ENCODE data around the gene PAPOLA.
A peak's percentile ranks its signal among the peaks of the same experiment; 100 is the strongest.

PAPOLA gene

DNA sequence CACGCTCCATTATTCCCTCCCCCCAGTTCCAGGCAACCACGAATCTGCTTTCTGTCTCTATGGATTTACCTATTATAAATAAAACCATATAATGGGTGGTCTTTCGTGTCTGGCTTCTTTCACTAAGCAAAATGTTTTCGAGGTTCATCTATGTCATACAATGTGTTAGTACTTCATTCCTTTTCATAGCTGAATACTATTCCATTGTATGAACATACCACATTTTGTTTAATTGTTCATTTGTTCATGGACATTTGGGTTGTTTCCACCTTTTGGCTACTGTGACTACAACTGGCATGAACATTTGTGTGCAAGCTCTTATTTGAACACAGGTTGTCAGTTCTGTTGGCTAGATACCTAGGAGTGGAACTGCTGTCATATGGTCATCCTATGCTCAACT, 12.9 kb upstream of the PAPOLA start:
- ChIA-PET CTCF (no interaction called here), POLR2A (no interaction called here)
- TF ChIP-seq ZNF146 (tag by site-specific recombination; IDR thresholded peaks at IDR 0.05) (peak; percentile 88), ZFP69B (tag by site-specific recombination; IDR thresholded peaks at IDR 0.05) (no peak)
- Histone ChIP-seq H3K27ac (ENCODE audit: extremely low read depth, low read depth, low read length) (no peak overlapping the region), H3K4me3 (ENCODE audit: low read depth, low read length) (no peak overlapping the region), H3K9me3 (ENCODE audit: control insufficient read depth, insufficient read depth, low read depth, low read length) (no peaks in the 10 kb centered on the region), H3K36me3 (ENCODE audit: control insufficient read depth in 2 of 2, insufficient read depth in 1 of 2, low read length in 2 of 2) (no peaks in the 10 kb centered on the region), H3K4me1 (ENCODE audit: control insufficient read depth, insufficient read depth, low read length) (no peaks in the 10 kb centered on the region)

DNA sequence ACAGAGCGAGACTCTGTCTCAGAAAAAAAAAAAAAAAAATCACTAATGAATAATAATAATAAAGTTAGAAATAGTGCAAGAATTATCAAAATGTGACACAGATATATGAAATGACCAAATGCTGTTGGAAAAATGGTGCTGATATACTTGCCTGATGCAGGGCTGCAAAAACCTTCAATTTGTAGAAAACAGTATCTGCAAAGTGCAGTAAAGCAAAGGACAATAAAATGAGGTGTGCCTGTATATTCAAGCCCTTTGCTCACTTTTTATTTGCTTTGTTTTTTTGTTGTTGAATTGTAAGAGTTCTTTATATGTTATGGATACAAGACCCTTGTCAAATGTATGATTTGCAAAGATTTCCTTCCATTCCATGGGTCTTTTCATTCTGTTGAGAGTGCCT, 9.0 kb upstream of the PAPOLA start:
- CTCF ChIA-PET: no interaction called here
- H3K4me3 ChIP-seq (ENCODE audit: low read depth, low read length): no peak overlapping the region
- TF ChIP-seq, protein P1, sequence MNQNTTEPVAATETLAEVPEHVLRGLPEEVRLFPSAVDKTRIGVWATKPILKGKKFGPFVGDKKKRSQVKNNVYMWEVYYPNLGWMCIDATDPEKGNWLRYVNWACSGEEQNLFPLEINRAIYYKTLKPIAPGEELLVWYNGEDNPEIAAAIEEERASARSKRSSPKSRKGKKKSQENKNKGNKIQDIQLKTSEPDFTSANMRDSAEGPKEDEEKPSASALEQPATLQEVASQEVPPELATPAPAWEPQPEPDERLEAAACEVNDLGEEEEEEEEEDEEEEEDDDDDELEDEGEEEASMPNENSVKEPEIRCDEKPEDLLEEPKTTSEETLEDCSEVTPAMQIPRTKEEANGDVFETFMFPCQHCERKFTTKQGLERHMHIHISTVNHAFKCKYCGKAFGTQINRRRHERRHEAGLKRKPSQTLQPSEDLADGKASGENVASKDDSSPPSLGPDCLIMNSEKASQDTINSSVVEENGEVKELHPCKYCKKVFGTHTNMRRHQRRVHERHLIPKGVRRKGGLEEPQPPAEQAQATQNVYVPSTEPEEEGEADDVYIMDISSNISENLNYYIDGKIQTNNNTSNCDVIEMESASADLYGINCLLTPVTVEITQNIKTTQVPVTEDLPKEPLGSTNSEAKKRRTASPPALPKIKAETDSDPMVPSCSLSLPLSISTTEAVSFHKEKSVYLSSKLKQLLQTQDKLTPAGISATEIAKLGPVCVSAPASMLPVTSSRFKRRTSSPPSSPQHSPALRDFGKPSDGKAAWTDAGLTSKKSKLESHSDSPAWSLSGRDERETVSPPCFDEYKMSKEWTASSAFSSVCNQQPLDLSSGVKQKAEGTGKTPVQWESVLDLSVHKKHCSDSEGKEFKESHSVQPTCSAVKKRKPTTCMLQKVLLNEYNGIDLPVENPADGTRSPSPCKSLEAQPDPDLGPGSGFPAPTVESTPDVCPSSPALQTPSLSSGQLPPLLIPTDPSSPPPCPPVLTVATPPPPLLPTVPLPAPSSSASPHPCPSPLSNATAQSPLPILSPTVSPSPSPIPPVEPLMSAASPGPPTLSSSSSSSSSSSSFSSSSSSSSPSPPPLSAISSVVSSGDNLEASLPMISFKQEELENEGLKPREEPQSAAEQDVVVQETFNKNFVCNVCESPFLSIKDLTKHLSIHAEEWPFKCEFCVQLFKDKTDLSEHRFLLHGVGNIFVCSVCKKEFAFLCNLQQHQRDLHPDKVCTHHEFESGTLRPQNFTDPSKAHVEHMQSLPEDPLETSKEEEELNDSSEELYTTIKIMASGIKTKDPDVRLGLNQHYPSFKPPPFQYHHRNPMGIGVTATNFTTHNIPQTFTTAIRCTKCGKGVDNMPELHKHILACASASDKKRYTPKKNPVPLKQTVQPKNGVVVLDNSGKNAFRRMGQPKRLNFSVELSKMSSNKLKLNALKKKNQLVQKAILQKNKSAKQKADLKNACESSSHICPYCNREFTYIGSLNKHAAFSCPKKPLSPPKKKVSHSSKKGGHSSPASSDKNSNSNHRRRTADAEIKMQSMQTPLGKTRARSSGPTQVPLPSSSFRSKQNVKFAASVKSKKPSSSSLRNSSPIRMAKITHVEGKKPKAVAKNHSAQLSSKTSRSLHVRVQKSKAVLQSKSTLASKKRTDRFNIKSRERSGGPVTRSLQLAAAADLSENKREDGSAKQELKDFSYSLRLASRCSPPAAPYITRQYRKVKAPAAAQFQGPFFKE (tag by site-specific recombination; IDR thresholded peaks at IDR 0.05; ENCODE audit: borderline replicate concordance): no peak
- no peaks in the 10 kb centered on the region for H3K4me1 ChIP-seq (ENCODE audit: control insufficient read depth, insufficient read depth, low read length)
- H3K27ac ChIP-seq (ENCODE audit: extremely low read depth, low read depth, low read length): no peak overlapping the region
- POLR2A ChIA-PET: interaction anchor here (0.6 kb wide), 1 partner anchor 187 kb away, joined by 3 read pairs; no protein-coding TSS in a partner anchor
- no peaks in the 10 kb centered on the region for H3K36me3 ChIP-seq (ENCODE audit: control insufficient read depth in 2 of 2, insufficient read depth in 1 of 2, low read length in 2 of 2)
- no peaks in the 10 kb centered on the region for H3K9me3 ChIP-seq (ENCODE audit: control insufficient read depth, insufficient read depth, low read depth, low read length)

GRCh38 chr14:96494331-96494730, 7.9 kb upstream of the PAPOLA start:
- H3K27ac ChIP-seq (ENCODE audit: extremely low read depth, low read depth, low read length): no peak overlapping the region
- no peaks in the 10 kb centered on the region for H3K4me1 ChIP-seq (ENCODE audit: control insufficient read depth, insufficient read depth, low read length)
- no peaks in the 10 kb centered on the region for H3K9me3 ChIP-seq (ENCODE audit: control insufficient read depth, insufficient read depth, low read depth, low read length)
- POLR2A ChIA-PET: no interaction called here
- CTCF ChIA-PET: interaction anchor here (0.6 to 0.7 kb wide), 2 partner anchors 73 to 615 kb away, joined by 3 read pairs; no protein-coding TSS in a partner anchor
- no peak overlapping the region for H3K4me3 ChIP-seq (ENCODE audit: low read depth, low read length)
- TF ChIP-seq ZNF132 (tag by site-specific recombination; IDR thresholded peaks at IDR 0.05; ENCODE audit: borderline replicate concordance) (no peak), ZNF626 (tag by site-specific recombination; IDR thresholded peaks at IDR 0.05) (no peak), ZNF596 (tag by site-specific recombination; IDR thresholded peaks at IDR 0.05) (no peak), ZNF26 (tag by site-specific recombination; IDR thresholded peaks at IDR 0.05) (no peak)
- H3K36me3 ChIP-seq (ENCODE audit: control insufficient read depth in 2 of 2, insufficient read depth in 1 of 2, low read length in 2 of 2): no peaks in the 10 kb centered on the region

- Histone ChIP-seq H3K4me1 (ENCODE audit: control insufficient read depth, insufficient read depth, low read length) (no peaks in the 10 kb centered on the region), H3K27ac (ENCODE audit: extremely low read depth, low read depth, low read length) (no peak overlapping the region), H3K9me3 (ENCODE audit: control insufficient read depth, insufficient read depth, low read depth, low read length) (no peaks in the 10 kb centered on the region), H3K36me3 (ENCODE audit: control insufficient read depth in 2 of 2, insufficient read depth in 1 of 2, low read length in 2 of 2) (no peaks in the 10 kb centered on the region), H3K4me3 (ENCODE audit: low read depth, low read length) (no peak overlapping the region)
- POLR2A ChIA-PET: no interaction called here
- TF ChIP-seq TCF7L2 (IDR thresholded peaks at IDR 0.05; ENCODE audit: borderline replicate concordance, low read depth, low read length) (no peak), ZFP41 (tag by site-specific recombination; IDR thresholded peaks at IDR 0.05; ENCODE audit: borderline replicate concordance) (no peak)
- TF ChIP-seq, protein P2, sequence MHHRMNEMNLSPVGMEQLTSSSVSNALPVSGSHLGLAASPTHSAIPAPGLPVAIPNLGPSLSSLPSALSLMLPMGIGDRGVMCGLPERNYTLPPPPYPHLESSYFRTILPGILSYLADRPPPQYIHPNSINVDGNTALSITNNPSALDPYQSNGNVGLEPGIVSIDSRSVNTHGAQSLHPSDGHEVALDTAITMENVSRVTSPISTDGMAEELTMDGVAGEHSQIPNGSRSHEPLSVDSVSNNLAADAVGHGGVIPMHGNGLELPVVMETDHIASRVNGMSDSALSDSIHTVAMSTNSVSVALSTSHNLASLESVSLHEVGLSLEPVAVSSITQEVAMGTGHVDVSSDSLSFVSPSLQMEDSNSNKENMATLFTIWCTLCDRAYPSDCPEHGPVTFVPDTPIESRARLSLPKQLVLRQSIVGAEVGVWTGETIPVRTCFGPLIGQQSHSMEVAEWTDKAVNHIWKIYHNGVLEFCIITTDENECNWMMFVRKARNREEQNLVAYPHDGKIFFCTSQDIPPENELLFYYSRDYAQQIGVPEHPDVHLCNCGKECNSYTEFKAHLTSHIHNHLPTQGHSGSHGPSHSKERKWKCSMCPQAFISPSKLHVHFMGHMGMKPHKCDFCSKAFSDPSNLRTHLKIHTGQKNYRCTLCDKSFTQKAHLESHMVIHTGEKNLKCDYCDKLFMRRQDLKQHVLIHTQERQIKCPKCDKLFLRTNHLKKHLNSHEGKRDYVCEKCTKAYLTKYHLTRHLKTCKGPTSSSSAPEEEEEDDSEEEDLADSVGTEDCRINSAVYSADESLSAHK (tag by site-specific recombination; IDR thresholded peaks at IDR 0.05): no peak
- TF ChIP-seq, protein P3, sequence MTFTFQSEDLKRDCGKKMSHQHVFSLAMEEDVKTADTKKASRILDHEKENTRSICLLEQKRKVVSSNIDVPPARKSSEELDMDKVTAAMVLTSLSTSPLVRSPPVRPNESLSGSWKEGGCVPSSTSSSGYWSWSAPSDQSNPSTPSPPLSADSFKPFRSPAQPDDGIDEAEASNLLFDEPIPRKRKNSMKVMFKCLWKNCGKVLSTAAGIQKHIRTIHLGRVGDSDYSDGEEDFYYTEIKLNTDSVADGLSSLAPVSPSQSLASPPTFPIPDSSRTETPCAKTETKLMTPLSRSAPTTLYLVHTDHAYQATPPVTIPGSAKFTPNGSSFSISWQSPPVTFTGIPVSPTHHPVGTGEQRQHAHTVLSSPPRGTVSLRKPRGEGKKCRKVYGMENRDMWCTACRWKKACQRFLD (tag by site-specific recombination; IDR thresholded peaks at IDR 0.05): no peak
- CTCF ChIA-PET: no interaction called here
These were observed 5.1 kb upstream of the PAPOLA start for GRCh38 chr14:96497087-96497486.

Data from HEK293 (cell line).